Non-pigmented ciliary epithelial cell (primary cell): ENCODE data around the gene JAZF1.

Experiments
- DNase-seq: peaks from one replicate; pipeline ENCODE4 v3.0.0-alpha.2; 2010; ENCODE audit warnings: low read depth

JAZF1 gene

GRCh38 chr7:28165961-28166955 lies 14.3 kb downstream of the JAZF1 start:
- DNase-seq = peak; percentile 72

DNA sequence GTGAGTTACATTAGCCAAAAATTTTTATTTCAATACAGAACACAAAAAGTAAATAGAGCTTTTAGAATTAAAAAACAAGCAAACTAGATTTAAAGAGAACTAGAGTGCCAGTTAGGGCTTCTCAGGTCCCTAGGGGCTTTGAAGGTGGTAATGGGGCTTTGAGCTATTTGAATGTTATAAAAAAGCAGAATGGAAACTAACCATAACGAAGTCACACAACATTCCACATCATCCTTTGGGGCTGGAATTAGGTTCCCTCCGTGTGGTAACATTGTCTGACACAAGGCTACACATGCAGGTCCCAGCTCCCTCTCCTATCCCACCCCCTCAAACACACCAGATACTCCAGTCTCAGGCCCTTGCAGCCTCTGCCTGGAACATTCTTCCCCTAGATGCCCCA lies 15.3 kb downstream of the JAZF1 start:
- no peak for DNase-seq

DNA sequence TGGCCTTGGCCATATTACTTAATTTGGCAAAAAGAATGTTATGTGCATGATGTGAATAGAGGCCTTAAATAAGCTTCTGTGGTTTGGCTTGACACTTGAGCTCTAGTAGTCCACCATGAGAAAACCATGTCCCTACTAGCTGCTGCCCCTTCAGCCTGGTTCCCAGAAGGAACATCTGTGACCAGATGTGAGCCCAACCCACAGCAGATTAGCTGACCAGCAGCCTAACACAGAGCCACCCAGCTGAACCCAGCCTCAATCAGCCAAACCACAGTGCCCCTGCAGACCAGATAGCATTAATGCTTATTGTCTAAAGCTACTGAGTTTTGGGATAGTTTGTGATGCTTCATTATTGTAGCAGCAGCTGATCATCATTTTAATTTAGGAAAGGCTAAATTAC lies 16.6 kb downstream of the JAZF1 start:
- no peak for DNase-seq

DNA sequence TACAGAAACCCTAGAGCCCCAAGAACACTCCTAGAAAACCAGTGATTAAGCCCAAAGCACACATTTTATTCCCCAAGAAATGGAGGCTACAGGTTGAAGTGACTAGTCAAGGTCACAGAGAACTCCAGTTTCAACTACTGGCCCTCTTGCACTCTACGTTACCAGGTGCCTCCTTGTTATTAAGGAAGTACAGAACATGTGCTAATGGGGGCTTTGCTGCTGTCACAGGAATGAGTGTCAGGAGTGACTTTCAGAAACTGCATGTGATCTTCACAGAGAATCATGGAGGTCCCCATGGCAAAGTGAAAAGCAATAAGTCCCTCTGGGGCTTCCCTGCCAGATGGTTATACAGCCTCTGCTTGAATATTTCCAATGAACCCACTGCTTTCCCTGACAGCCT lies 19.3 kb downstream of the JAZF1 start:
- DNase-seq = no peak

DNA sequence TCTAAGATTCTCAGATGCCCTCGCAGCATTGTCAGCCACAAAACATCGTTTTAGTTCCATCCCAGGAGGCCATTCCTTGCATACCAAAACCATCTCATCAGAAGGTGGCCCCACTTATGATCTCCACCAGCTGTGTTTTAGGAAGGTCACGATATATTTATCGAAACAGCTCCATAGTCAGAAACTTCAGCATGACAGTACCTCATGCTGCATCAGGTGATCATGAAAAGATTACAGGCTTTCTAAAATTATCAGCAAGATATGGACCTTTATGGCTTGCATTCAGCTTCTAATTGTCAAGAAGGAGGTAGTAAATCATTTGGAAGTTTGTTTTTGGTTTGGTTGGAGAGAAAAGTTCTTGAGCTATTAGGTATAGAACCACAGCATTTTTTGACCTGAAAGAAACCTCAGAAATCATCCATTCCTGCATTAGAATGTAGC lies 20.0 kb downstream of the JAZF1 start:
- DNase-seq = no peak

DNA sequence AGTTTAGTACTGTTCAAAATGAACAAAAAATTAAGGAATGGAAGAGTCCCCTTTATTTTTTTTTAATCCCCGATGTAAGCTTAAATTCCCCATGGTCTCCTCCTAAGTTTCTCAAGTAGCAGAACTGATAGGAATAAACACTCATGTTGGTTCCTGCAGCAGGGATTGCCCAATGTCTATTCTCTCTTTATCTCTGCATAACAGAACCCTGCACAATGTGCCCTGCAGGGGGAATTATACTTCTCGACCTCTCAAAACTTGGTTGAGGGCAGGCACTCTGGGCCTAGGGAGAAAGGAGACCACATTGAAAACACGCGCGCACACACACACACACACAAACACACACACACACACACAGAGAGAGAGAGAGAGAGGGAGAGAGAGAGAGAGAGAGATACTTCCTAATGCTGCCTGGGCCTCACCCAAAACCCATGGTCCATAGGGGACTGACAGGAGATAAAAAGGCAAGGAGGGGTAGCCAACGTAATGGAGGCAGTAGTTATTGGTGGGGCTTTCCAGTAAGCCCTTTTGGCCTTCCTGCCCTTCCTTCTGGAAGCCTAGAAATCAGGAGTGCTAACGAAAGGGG lies 22.7 kb downstream of the JAZF1 start:
- no peak for DNase-seq

DNA sequence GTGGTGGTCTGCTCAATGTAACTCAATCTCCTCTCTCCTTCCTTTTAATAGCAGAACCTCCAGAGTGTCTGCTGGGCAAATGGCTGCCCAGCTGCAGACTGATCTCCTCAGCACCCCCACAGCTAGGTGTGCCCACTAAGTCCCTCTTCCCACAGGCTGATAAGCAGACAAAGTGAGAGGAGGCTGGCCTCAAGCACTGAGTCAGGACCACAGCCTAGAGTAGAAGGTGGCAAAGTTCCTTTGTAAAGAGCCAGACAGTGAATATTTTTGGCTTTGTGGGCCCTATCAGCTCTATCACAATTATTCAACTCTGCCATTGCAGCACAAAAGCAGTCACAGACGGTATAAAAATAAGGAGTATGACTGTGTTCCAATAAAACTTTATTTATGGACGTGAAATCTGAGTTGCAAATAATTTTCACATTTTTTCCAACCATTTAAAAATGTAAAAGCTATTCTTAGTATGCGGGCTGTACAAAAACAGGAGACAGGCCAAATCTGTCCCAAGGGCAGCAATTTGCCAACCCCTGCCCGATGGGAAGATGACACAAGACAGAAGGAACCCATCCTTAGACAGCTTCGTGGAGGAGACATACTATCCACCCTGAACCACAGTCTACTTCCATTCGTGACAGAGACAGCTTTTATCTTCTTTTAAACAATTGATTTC lies 23.4 kb downstream of the JAZF1 start:
- no peak for DNase-seq

GRCh38 chr7:28156401-28156800 lies 24.2 kb downstream of the JAZF1 start:
- DNase-seq = no peak

DNA sequence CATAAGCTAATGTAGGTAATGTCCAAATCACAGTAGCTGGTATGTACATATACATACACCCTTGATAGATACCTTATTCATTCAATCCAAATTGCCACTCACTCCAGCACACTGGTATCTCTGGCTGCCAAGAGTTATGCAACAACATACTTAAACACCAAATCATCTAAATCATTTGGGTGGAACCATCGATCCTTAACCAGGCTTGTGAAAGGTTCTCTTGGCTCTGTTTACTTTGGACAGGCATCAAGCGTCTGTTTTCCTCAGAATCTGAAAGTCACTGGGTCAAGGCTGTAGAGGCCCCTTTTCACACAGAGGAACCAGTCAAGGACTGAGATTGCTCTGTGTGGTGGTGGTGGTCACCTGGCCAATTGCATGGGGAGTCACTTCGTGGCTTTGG lies 24.6 kb downstream of the JAZF1 start:
- DNase-seq = no peak

GRCh38 chr7:28155019-28155660 lies 25.5 kb downstream of the JAZF1 start:
- no peak for DNase-seq

DNA sequence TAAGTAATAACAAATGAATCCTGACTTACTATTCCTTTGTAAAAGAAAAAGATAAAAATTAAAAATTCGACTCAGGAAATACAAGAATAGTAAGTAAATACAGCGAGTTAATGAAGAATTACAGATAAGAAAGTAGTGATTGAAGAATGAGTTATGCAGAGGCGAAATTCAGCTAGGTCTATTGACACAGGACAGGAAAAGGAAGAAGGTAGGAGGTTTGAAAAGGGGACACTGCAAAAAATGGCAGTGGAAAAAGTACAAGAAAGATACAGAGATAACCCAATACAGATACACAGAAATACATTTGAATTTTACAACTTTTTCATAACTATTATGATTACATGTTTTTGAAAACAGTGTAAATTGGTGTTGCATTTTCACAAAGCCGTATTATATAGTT lies 28.0 kb downstream of the JAZF1 start:
- DNase-seq = no peak

DNA sequence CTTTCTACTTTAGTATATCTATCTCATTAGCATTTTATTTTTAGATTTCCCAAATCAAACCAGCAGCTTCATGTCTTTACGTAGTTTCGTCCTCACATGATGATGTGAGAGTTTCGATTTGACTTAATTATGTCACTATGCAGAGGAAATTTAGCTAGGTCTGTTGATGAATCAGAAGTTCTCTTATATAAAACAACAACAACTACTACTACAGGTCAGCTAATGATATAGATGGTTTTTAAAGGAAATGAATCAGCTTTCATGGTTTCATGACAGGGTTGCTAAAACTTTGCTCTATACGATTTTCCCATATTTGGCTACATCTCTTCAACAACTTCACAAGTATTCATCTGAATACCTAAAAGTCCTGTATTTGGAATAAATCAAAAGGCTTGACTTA lies 28.6 kb downstream of the JAZF1 start:
- DNase-seq = peak; percentile 63

GRCh38 chr7:28149291-28150101 lies 31.1 kb downstream of the JAZF1 start:
- DNase-seq = no peak

DNA sequence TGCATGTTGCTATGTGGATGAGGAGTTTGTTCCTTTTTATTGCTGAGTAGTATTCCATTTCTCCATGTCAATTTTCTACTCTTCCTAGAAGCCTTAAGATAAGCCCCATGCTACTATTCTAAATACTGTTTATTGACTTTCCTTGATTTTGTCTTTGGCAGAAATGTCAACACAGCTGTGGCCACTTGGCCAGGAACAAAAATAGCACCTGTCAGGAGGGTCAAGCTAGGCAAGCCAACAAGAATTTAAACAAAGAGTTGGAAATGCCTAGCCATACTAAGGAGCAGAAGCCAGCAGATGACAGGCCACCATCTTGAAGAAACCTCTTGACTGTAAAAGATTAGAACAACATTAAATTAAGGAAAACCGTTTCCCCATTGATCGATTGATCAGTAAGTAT lies 34.7 kb downstream of the JAZF1 start:
- no peak for DNase-seq

DNA sequence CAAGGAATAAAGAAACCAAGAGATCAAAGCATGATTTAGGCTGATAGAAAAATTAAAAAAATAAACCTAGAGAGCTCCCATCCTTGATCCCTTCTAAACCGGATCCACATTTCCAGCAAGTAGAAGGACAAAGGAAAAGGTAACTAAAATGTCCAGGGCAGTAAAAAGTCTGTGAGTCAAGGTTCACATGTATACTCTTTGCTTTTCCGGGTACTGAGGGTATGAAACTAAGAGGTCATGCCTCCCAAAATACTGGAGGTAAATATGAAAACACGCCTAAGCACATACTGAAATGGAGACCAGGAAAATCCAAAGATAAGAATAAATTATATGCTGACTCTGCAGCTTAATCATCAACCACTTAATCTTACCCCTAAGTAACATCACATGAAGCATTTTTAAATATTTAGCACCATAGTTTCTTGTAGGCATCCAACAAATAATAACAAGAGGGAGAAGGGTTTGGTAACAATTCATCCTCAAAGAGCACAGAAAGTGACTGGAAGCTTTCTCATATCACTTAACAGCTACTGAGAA lies 35.4 kb downstream of the JAZF1 start:
- no peak for DNase-seq

DNA sequence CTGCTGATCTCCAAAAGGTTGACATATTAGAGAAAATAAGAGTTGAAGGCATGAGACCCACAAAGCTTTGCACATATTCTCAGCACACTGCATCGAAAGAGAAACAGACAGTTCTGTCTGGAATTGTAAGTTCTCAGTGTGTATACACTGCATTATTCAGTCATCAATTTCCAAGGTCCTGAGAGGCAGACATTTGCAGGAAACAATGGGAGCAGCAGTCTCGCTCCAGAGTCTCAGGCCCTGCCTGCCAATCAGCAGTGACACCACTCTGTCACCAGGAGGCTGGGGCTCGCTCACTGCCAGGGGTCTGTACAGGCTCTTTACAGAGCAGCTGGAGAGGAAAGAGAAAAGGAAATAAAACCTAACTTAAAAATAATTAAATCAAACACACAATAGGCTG lies 36.3 kb downstream of the JAZF1 start:
- no peak for DNase-seq

- no peak for DNase-seq
Observed at GRCh38 chr7:28142650-28143049, 37.9 kb downstream of the JAZF1 start.

DNA sequence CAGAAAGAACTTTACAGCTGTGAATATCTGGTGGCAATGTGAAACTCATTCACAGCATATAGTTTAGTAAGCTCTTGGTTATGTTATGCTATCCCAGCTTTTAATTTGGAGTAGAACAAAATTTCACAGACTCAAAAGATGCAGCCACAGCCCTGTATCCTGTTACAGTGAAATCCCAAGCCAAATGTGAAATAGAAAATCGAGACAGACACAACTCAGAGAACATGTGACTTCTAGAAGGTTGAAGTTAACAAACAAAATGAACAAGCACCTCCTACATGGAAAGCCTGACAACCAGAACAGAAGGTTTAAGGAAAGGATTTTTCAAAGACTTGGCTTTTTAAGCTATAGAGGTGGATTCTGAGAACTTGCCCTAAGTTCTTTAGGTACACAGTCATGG lies 39.6 kb downstream of the JAZF1 start:
- DNase-seq = no peak

GRCh38 chr7:28138837-28139236 lies 41.8 kb downstream of the JAZF1 start:
- no peak for DNase-seq

DNA sequence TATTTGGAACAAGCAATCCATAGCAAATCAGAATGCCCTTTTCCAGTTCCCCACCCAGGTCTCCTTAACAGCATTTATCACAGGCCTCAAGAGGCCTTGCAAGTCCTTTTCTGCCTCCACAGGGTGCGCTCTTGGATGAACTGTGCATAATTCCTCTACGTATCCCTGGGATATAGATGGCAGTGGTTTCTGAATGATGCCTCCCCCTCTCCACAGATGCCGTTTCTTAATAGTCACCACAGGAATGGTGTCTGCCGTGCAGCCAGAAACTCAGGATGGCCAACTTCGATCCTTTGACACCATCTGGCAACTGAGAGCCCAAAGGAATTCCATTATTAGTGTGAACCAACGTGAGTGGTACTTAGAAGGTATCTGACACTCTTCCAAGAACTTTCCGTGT lies 43.1 kb downstream of the JAZF1 start:
- DNase-seq = no peak

DNA sequence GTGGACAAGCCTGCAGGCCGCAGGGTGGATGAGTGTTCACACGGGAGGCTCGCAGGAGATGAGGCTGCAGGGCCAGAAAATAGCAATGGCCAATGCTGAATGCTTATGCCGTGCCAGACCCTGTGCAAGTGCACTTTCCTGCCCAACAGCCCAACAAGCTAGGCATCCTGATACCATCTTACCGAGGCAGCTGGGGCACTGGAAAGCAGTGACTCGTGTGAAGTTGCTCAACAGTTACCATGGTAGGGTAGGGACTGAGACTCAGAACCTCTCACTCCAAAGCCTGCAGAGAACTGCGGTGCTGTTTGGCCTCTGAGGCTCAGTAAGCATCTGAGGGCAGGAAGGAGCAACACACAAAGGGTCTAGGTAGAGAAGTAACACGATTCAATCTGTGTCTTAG lies 43.7 kb downstream of the JAZF1 start:
- no peak for DNase-seq
